ENCODE results near the gene PNLIPRP1. TPM values are rescaled to one million over a fixed set of nuclear protein-coding genes. Genes with fewer than 3 reads are reported as not detected.

Gene PNLIPRP1
- total RNA-seq, 1 experiment from 2014 or later = not detected

DNA sequence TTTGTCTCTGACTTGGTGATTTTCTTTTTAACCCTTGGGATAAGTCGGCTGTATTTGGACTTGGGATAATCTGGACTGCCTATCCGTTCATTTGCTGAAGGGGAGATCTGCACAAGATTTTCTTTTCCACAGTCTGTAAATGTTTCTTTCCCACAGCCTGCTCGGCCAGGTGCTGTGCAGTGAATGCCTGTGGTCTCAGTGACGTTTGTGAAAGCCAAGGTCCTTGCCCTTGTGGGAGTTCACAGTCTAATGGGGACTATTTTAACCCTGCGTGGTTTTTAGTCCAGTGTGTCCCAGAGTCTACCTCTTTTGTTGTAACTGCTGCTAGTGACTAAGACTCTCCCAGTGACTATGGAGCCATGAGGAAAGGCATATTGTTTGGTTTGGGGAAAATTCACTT is 36.1 kb upstream of the PNLIPRP1 start:
- Mint-ChIP-seq H3K4me1 (peaks cover 16 to 17% of the 10 kb centered on the region in 2 experiments), H3K27ac (no peak overlapping the region), H3K9me3 (no peaks in the 10 kb centered on the region; a peak in 1 of 5 replicates), H3K36me3 (ENCODE audit: insufficient read depth in 1 of 3, low read depth in 3 of 3) (no peaks in the 10 kb centered on the region), H3K27me3 (ENCODE audit: low read depth) (no peaks in the 10 kb centered on the region), H3K4me3 (no peak overlapping the region)
- no peak overlapping the region for H4K91ac ChIP-seq (ENCODE audit: insufficient read length, low read depth, low read length)
- no peak overlapping the region for H2AK5ac ChIP-seq (ENCODE audit: insufficient read length, low read length)
- no peaks in the 10 kb centered on the region for H3K27me3 ChIP-seq (ENCODE audit: insufficient read depth, low read length)
- H3K79me2 ChIP-seq (ENCODE audit: insufficient read depth, low read length) = no peaks in the 10 kb centered on the region
- TF ChIP-seq CTCF (conservative IDR thresholded peaks at IDR 0.05) = no peak
- no peak overlapping the region for H3K23ac ChIP-seq (ENCODE audit: insufficient read length, low read depth, low read length)
- H3K56ac ChIP-seq (ENCODE audit: insufficient read length, low read depth, low read length) = no peak overlapping the region
- no peak overlapping the region for H3K9ac ChIP-seq (ENCODE audit: extremely low read depth, insufficient read length, low read length)
- H3T11ph ChIP-seq (ENCODE audit: low read length) = no peak overlapping the region
- H2BK15ac ChIP-seq (ENCODE audit: low read depth, low read length) = no peak overlapping the region
- H3K27ac ChIP-seq (ENCODE audit: insufficient read length, low read depth, low read length) = no peak overlapping the region
- H3K18ac ChIP-seq (ENCODE audit: insufficient read length, low read depth, low read length) = no peak overlapping the region
- H3K9me3 ChIP-seq (ENCODE audit: control insufficient read depth, low read depth, low read length) = no peaks in the 10 kb centered on the region
- H2BK5ac ChIP-seq (ENCODE audit: insufficient read length, low read length) = no peak overlapping the region
- H4K20me1 ChIP-seq (ENCODE audit: control insufficient read depth, insufficient read depth, insufficient read length) = no peaks in the 10 kb centered on the region
- DNase-seq = no peak
- no peak overlapping the region for H4K5ac ChIP-seq (ENCODE audit: insufficient read length, low read depth, low read length)
- no CpG with 5 or more reads among the region's 5 CpGs for WGBS (ENCODE audit: extremely low coverage, insufficient read length, low lambda C conversion rate)
- H2AFZ ChIP-seq (ENCODE audit: low read length) = no peak overlapping the region
- H2BK120ac ChIP-seq (ENCODE audit: low read depth, low read length, poor library complexity, severe bottlenecking) = no peak overlapping the region
- no peak overlapping the region for H3K4ac ChIP-seq (ENCODE audit: low read depth, low read length)
- H3K4me2 ChIP-seq (ENCODE audit: insufficient read depth, insufficient read length, low read length) = no peak overlapping the region
- no peaks in the 10 kb centered on the region for H3K79me1 ChIP-seq (ENCODE audit: insufficient read depth, low read depth, low read length, poor library complexity, severe bottlenecking)
- no peak overlapping the region for H3K14ac ChIP-seq (ENCODE audit: insufficient read depth, low read length)
- no peaks in the 10 kb centered on the region; the same call in 1 of the 2 replicates for H3K4me1 ChIP-seq (ENCODE audit: insufficient read depth, low read length)
- H2BK20ac ChIP-seq (ENCODE audit: low read depth, low read length, poor library complexity, severe bottlenecking) = no peak overlapping the region
- no peak overlapping the region for H4K8ac ChIP-seq (replicated peaks; ENCODE audit: insufficient read length, low read depth, low read length)
- no peaks in the 10 kb centered on the region for H3K23me2 ChIP-seq (ENCODE audit: insufficient read length, low read depth, low read length, poor library complexity, severe bottlenecking)
- no peak overlapping the region for H2BK12ac ChIP-seq (ENCODE audit: insufficient read length, low read depth, low read length)

Data from H9 (cell line).